Retinal pigment epithelial cell (primary cell): ENCODE measurements around the gene POU2F1.
A peak's percentile ranks its signal among the peaks of the same experiment; 100 is the strongest.

ENCODE experiments used
- DNase-seq: peaks from one replicate; pipeline ENCODE4 v3.0.0-alpha.2; 2010; ENCODE audit warnings: low read depth
- H3K4me3 ChIP-seq: 2 replicates; pipeline ENCODE4 v1.5.1; 2011; ENCODE audit warnings: mild to moderate bottlenecking, low read length, control low read depth, moderate library complexity
- TF ChIP-seq, protein P1 (sequence below): conservative IDR thresholded peaks from 2 replicates; pipeline ENCODE4 v1.5.1; 2011; ENCODE audit warnings: low read depth, low read length, control low read depth, inconsistent platforms

The POU2F1 gene

DNA sequence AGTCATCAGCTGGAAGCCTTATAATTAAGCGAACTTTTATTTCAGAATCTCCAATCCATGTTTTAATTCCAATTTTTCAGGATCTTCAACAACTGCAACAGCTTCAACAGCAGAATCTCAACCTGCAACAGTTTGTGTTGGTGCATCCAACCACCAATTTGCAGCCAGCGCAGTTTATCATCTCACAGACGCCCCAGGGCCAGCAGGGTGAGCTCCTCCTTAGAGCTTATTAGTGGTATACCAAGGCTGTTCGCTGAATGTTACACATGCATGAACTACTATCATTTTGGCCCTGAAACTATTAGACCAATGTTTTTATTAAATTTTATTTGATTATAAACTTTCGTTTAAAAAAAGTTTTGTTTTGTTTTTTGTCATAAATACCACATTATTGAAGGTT, 155.3 kb downstream of the POU2F1 start:
- TF ChIP-seq, protein P1, sequence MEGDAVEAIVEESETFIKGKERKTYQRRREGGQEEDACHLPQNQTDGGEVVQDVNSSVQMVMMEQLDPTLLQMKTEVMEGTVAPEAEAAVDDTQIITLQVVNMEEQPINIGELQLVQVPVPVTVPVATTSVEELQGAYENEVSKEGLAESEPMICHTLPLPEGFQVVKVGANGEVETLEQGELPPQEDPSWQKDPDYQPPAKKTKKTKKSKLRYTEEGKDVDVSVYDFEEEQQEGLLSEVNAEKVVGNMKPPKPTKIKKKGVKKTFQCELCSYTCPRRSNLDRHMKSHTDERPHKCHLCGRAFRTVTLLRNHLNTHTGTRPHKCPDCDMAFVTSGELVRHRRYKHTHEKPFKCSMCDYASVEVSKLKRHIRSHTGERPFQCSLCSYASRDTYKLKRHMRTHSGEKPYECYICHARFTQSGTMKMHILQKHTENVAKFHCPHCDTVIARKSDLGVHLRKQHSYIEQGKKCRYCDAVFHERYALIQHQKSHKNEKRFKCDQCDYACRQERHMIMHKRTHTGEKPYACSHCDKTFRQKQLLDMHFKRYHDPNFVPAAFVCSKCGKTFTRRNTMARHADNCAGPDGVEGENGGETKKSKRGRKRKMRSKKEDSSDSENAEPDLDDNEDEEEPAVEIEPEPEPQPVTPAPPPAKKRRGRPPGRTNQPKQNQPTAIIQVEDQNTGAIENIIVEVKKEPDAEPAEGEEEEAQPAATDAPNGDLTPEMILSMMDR: no peak
- no peak overlapping the region for H3K4me3 ChIP-seq
- DNase-seq: no peak

DNA sequence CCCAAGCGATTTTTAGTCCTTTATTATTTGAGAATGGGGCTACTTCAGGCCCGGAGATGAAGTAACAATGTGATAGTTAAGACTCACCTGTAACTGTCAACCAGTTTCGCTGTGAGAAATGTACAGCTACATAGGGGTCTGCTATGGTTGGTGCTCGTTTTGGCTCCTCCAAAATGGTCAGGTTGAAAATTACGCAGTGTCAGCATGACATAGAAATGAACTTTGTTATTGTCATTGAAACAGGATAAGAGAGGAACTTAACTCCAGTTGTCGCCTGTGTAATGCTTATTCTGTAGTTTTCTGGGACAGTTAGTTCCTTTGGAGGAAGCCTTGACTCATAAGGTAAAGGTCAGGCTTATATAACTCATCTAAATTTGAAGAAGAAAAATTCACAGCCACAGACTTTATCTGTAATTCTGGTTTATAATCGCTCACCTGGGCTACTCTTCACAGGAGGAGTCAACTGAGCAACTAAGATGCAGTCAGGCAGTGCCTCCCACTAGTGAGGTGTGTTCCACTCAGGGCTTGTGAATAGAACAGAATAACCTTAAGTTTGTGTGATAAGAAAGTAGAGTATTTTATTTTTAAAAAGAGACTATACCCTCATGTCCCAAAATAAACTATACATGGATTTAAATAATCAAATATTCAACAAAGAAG, 166.7 kb downstream of the POU2F1 start:
- no peak for DNase-seq
- TF ChIP-seq, protein P1: no peak
- H3K4me3 ChIP-seq: no peak overlapping the region

- TF ChIP-seq, protein P1: no peak
- H3K4me3 ChIP-seq: no peak overlapping the region
- no peak for DNase-seq
Measured at GRCh38 chr1:167388976-167389375, 168.3 kb downstream of the POU2F1 start.

DNA sequence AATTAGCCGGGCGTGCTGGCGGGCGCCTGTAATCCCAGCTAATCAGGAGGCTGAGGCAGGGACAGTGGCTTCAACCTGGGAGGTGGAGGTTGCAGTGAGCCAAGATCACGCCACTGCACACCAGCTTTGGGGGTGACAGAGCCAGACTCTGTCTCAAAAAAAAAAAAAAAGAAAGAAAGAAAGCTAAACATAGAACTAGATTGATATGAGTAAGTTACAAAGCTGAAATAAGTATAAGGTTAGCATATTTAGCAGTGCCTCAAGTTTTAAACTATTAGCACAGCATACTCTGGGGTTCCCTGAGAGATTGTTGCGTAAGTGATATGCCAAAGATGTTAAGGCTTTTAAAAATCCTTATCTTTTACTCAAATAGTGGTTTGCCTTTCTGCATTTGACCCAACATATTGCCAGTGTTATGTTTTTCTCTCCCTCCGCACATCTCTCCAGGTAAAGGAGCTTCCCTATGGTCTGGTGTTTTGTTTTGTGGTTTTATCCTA, 171.6 kb downstream of the POU2F1 start:
- TF ChIP-seq, protein P1: no peak
- H3K4me3 ChIP-seq: no peak overlapping the region
- DNase-seq: no peak

- H3K4me3 ChIP-seq: no peak overlapping the region
- TF ChIP-seq, protein P1: no peak
- DNase-seq: no peak
Measured at GRCh38 chr1:167400359-167400953, 179.8 kb downstream of the POU2F1 start.

GRCh38 chr1:167401260-167401873, 180.7 kb downstream of the POU2F1 start:
- H3K4me3 ChIP-seq: no peak overlapping the region
- TF ChIP-seq, protein P1: peak; percentile 71
- DNase-seq: peak; percentile 15
